NCI-H526 (cell line): ENCODE results near the gene TBC1D22A.
A peak's percentile ranks its signal among the peaks of the same experiment; 100 is the strongest.

Source experiments
- DNase-seq, 2 experiments: peaks; one replicate each; lab custom pipeline; 2025; lab: John Stamatoyannopoulos, UW

The TBC1D22A gene

GRCh38 chr22:46995501-46996360 is 233.3 kb downstream of the TBC1D22A start:
- no peak for DNase-seq

- DNase-seq, result peak in 1 of 2 experiments; percentile 7
These were observed 234.3 kb downstream of the TBC1D22A start for GRCh38 chr22:46996595-46997310.

- DNase-seq, result no peak
These were observed 235.0 kb downstream of the TBC1D22A start for GRCh38 chr22:46997311-46997970.

- no peak for DNase-seq
These were observed 235.9 kb downstream of the TBC1D22A start for GRCh38 chr22:46998331-46998730.

- no peak for DNase-seq
These were observed 237.8 kb downstream of the TBC1D22A start for GRCh38 chr22:47000256-47000655.

GRCh38 chr22:47000888-47001287 is 238.4 kb downstream of the TBC1D22A start:
- DNase-seq, result no peak

- no peak for DNase-seq
These were observed 238.8 kb downstream of the TBC1D22A start for GRCh38 chr22:47001288-47001687.

GRCh38 chr22:47002692-47003091 is 240.2 kb downstream of the TBC1D22A start:
- DNase-seq, result no peak

GRCh38 chr22:47005506-47006408 is 243.3 kb downstream of the TBC1D22A start:
- DNase-seq, result no peak

GRCh38 chr22:47006433-47006832 is 244.0 kb downstream of the TBC1D22A start:
- no peak for DNase-seq

- no peak for DNase-seq
These were observed 244.4 kb downstream of the TBC1D22A start for GRCh38 chr22:47006869-47007268.

GRCh38 chr22:47007496-47007895 is 245.0 kb downstream of the TBC1D22A start:
- DNase-seq, result no peak

- DNase-seq, result no peak
These were observed 245.9 kb downstream of the TBC1D22A start for GRCh38 chr22:47008208-47008885.

- no peak for DNase-seq
These were observed 247.1 kb downstream of the TBC1D22A start for GRCh38 chr22:47009304-47010101.

- no peak for DNase-seq
These were observed 247.8 kb downstream of the TBC1D22A start for GRCh38 chr22:47010211-47010610.

- DNase-seq, result no peak
These were observed 248.8 kb downstream of the TBC1D22A start for GRCh38 chr22:47011131-47011858.

GRCh38 chr22:47011859-47012258 is 249.4 kb downstream of the TBC1D22A start:
- no peak for DNase-seq

GRCh38 chr22:47012589-47013370 is 250.3 kb downstream of the TBC1D22A start:
- no peak for DNase-seq
